GM19023 (cell line): Measurements from ENCODE around the gene SNX10.

Experiments used
- ATAC-seq: cut with Tn5 transposase; IDR thresholded peaks from one replicate; pipeline ENCODE4 v1.9.1; 2021; ENCODE audit warnings: mild to moderate bottlenecking, moderate library complexity; ENCODE audit not compliant: unreplicated experiment

The SNX10 gene

GRCh38 chr7:26332698-26333097 is 41.0 kb downstream of the SNX10 start:
- no peak for ATAC-seq

- no peak for ATAC-seq
Observed at GRCh38 chr7:26334166-26334859, 42.7 kb downstream of the SNX10 start.

GRCh38 chr7:26337232-26337865 is 45.7 kb downstream of the SNX10 start:
- no peak for ATAC-seq

GRCh38 chr7:26340476-26341018 is 48.9 kb downstream of the SNX10 start:
- no peak for ATAC-seq

- ATAC-seq, result no peak
Observed at GRCh38 chr7:26343320-26343832, 51.7 kb downstream of the SNX10 start.

- no peak for ATAC-seq
Observed at GRCh38 chr7:26343837-26344236, 52.2 kb downstream of the SNX10 start.

GRCh38 chr7:26345202-26345601 is 53.5 kb downstream of the SNX10 start:
- ATAC-seq, result no peak

- ATAC-seq, result no peak
Observed at GRCh38 chr7:26345837-26346236, 54.2 kb downstream of the SNX10 start.

GRCh38 chr7:26346611-26347203 is 55.0 kb downstream of the SNX10 start:
- no peak for ATAC-seq

- ATAC-seq, result peak; percentile 78
Observed at GRCh38 chr7:26348234-26348851, 56.7 kb downstream of the SNX10 start.

GRCh38 chr7:26349005-26349915 is 57.6 kb downstream of the SNX10 start:
- ATAC-seq, result no peak

GRCh38 chr7:26351171-26351570 is 59.5 kb downstream of the SNX10 start:
- no peak for ATAC-seq

- no peak for ATAC-seq
Observed at GRCh38 chr7:26356229-26356628, 64.6 kb downstream of the SNX10 start.

GRCh38 chr7:26356929-26357798 is 65.5 kb downstream of the SNX10 start:
- no peak for ATAC-seq

- ATAC-seq, result no peak
Observed at GRCh38 chr7:26357799-26358151, 66.1 kb downstream of the SNX10 start.

- no peak for ATAC-seq
Observed at GRCh38 chr7:26360650-26361049, 69.0 kb downstream of the SNX10 start.

- no peak for ATAC-seq
Observed at GRCh38 chr7:26361637-26362036, 70.0 kb downstream of the SNX10 start.

- no peak for ATAC-seq
Observed at GRCh38 chr7:26363465-26363864, 71.8 kb downstream of the SNX10 start.

- ATAC-seq, result peak; percentile 86
Observed at GRCh38 chr7:26365077-26365900, 73.6 kb downstream of the SNX10 start.
